HepG2 (cell line): ENCODE data around the gene TMEM114. TPM values are rescaled to one million over a fixed set of nuclear protein-coding genes. Genes with fewer than 3 reads are reported as not detected.
A peak's percentile ranks its signal among the peaks of the same experiment; 100 is the strongest.

ENCODE experiments used
- ELF1 ChIP-seq: sonication (generic); formaldehyde crosslinking; IDR thresholded peaks from 2 replicates; pipeline ENCODE4 v1.4.0; 2020; ENCODE audit warnings: missing genetic modification reagents
- ERF ChIP-seq: IDR thresholded peaks from 2 replicates; pipeline ENCODE4 v1.6.1; 2018; ENCODE audit warnings: missing biosample characterization, missing genetic modification reagents
- GFI1 ChIP-seq: sonication (generic); formaldehyde crosslinking; IDR thresholded peaks from 2 replicates; pipeline ENCODE4 v1.5.0; 2020; ENCODE audit warnings: missing genetic modification reagents, mild to moderate bottlenecking, borderline replicate concordance
- HNRNPK ChIP-seq: fragments of 200-400 bp; formaldehyde crosslinking; IDR thresholded peaks from 2 replicates; pipeline ENCODE4 v1.6.1; 2018; ENCODE audit warnings: low read length, low read depth, moderate library complexity, mild to moderate bottlenecking; ENCODE audit not compliant: poor library complexity, severe bottlenecking
- MAFF ChIP-seq: IDR thresholded peaks from 2 replicates; pipeline ENCODE4 v1.6.1; 2011; ENCODE audit warnings: low read depth, low read length, improper control_type of control experiment
- MBD4 ChIP-seq: IDR thresholded peaks from 2 replicates; pipeline ENCODE4 v1.6.1; 2012; ENCODE audit warnings: low read length, inconsistent platforms, borderline replicate concordance
- ONECUT2 ChIP-seq: sonication (generic); formaldehyde crosslinking; IDR thresholded peaks from 2 replicates; pipeline ENCODE4 v1.4.0; 2020; ENCODE audit warnings: missing genetic modification reagents
- PAWR ChIP-seq: sonication (generic); formaldehyde crosslinking; IDR thresholded peaks from 2 replicates; pipeline ENCODE4 v1.4.0; 2020; ENCODE audit warnings: missing genetic modification reagents, mild to moderate bottlenecking, borderline replicate concordance
- RXRA ChIP-seq: sonication (generic); formaldehyde crosslinking; IDR thresholded peaks from 2 replicates; pipeline ENCODE4 v1.5.1; 2020; ENCODE audit warnings: missing genetic modification reagents
- SMAD1 ChIP-seq: sonication (generic); formaldehyde crosslinking; IDR thresholded peaks from 2 replicates; pipeline ENCODE4 v1.4.0; 2020; ENCODE audit warnings: missing genetic modification reagents, low read depth, mild to moderate bottlenecking, borderline replicate concordance
- SOX5 ChIP-seq: IDR thresholded peaks from 2 replicates; pipeline ENCODE4 v1.6.1; 2016; ENCODE audit warnings: borderline replicate concordance
- TARDBP ChIP-seq: sonication (generic); formaldehyde crosslinking; IDR thresholded peaks from 2 replicates; pipeline ENCODE4 v1.8.0; 2022; ENCODE audit warnings: mild to moderate bottlenecking, missing genetic modification reagents
- ZNF124 ChIP-seq: sonication (generic); formaldehyde crosslinking; IDR thresholded peaks from 2 replicates; pipeline ENCODE4 v1.4.0; 2020; ENCODE audit warnings: missing genetic modification reagents
- ZNF24 ChIP-seq: fragments of 450-650 bp; IDR thresholded peaks from 2 replicates; pipeline ENCODE4 v1.6.1; 2017; ENCODE audit warnings: antibody characterized with exemption, mild to moderate bottlenecking
- ZNF34 ChIP-seq: sonication (generic); formaldehyde crosslinking; IDR thresholded peaks from 2 replicates; pipeline ENCODE4 v1.4.0; 2020; ENCODE audit warnings: mild to moderate bottlenecking, missing genetic modification reagents, borderline replicate concordance
- ZNF468 ChIP-seq: sonication (generic); formaldehyde crosslinking; IDR thresholded peaks from 2 replicates; pipeline ENCODE4 v1.8.0; 2022; ENCODE audit warnings: mild to moderate bottlenecking, moderate library complexity, missing genetic modification reagents
- ZNF577 ChIP-seq: sonication (generic); formaldehyde crosslinking; IDR thresholded peaks from 2 replicates; pipeline ENCODE4 v1.4.0; 2020; ENCODE audit warnings: mild to moderate bottlenecking, low read depth, missing genetic modification reagents, borderline replicate concordance
- ZNF792 ChIP-seq: IDR thresholded peaks from 2 replicates; pipeline ENCODE4 v1.6.1; 2016
- ZSCAN31 ChIP-seq: sonication (generic); formaldehyde crosslinking; IDR thresholded peaks from 2 replicates; pipeline ENCODE4 v1.5.0; 2020; ENCODE audit warnings: low read depth, mild to moderate bottlenecking, missing genetic modification reagents
- polyA plus RNA-seq, 8 experiments: library from polyadenylated mRNA; depleted of rRNA in 3 of 8; stranded (reverse) in 7 of 8; unstranded in 1 of 8; fragments of >200 nt; fragmentation: Illumina TruSeq in 4 of 8; extraction: Trizol in 4 of 8; gene quantifications; 2 replicates each; pipeline versions ENCODE4 v1.2.1 to v1.2.3, GENCODE V29; 2011 to 2016; ENCODE audit warnings: low read depth in 4 of 8, missing spikeins in 1 of 8, mixed read lengths in 1 of 8; ENCODE audit not compliant: insufficient read depth in 1 of 8
- total RNA-seq, 5 experiments: library from RNA; depleted of rRNA; stranded (reverse); fragments of >200 nt; fragmentation: Illumina TruSeq; extraction: Trizol; gene quantifications; 2 replicates each; pipeline ENCODE4 v1.2.3, GENCODE V29; 2016; ENCODE audit warnings: low read depth in 1 of 5
- TF ChIP-seq, protein P1 (sequence below): sonication (generic); formaldehyde crosslinking; IDR thresholded peaks from 2 replicates; pipeline ENCODE4 v1.8.1; 2023; ENCODE audit warnings: mild to moderate bottlenecking, inconsistent platforms, moderate library complexity, missing genetic modification reagents, borderline replicate concordance
- TF ChIP-seq, protein P2 (sequence below): sonication (generic); formaldehyde crosslinking; IDR thresholded peaks from 2 replicates; pipeline ENCODE4 v1.4.0; 2020; ENCODE audit warnings: missing genetic modification reagents
- TF ChIP-seq, protein P3 (sequence below): IDR thresholded peaks from 2 replicates; pipeline ENCODE4 v1.6.1; 2016; ENCODE audit warnings: missing compliant biosample characterization, missing genetic modification reagents, borderline replicate concordance
- TF ChIP-seq, protein P4 (sequence below): sonication (generic); formaldehyde crosslinking; IDR thresholded peaks from 2 replicates; pipeline ENCODE4 v1.8.1; 2023; ENCODE audit warnings: mild to moderate bottlenecking, missing genetic modification reagents

Gene TMEM114
- total and polyA plus RNA-seq, 2 of the 13 experiments (the other 11 are each of a cell fraction or from before 2014, with no cell fraction given), result not detected

DNA sequence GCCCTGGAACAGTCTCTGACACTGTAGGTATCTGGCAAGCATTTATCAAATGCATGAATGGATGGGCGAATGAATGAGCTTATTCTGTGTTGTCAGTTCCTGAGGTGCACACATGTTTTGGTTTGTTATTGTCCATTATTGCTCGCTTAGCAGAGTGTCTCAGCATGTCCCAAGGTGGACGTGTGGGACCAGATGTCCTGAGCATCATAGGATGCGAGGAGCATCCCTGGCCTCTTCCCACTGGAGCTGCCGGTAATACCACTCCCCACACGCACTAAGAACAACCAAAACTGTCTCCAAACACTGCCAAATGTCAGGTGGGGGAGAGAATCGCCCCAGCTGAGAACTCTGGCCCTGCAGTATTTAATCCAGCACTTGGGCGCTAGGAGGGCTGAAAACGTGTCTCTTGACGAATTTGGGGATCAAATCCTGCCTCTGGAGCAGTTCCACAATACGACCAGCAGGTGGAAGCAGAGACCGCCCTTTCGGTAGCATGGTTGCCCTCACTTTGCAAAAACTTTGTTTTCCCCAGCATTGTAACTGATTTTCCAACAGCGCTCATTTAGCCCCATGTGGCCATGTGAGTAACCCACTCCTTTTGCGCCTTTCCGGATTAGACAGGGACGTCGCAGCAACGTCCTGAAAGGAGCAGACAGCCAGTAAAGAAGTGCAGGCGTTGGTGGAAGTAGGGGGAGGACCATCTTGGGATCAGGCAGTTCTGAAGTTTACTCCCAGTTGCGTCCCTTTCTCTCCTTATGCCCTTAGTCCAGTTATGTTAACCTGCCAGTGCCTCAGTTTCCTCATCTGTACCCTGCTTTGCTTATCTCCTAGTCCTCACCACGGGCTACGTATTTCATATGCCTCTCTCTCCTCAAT, 22.7 kb downstream of the TMEM114 start (continued):
- TF ChIP-seq ZNF124 (CRISPR knock-in tag), result peak; percentile 98
- peak; percentile 94 for TF ChIP-seq ERF
- peak; percentile 82 for TF ChIP-seq ZNF24
- no peak for TF ChIP-seq HNRNPK
- no peak for TF ChIP-seq ZNF577
- TF ChIP-seq GFI1, result peak; percentile 76
- TF ChIP-seq ELF1 (CRISPR knock-in tag), result peak; percentile 73
- no peak for TF ChIP-seq PAWR (CRISPR knock-in tag)
- TF ChIP-seq ZNF34, result no peak
- TF ChIP-seq, protein P1, sequence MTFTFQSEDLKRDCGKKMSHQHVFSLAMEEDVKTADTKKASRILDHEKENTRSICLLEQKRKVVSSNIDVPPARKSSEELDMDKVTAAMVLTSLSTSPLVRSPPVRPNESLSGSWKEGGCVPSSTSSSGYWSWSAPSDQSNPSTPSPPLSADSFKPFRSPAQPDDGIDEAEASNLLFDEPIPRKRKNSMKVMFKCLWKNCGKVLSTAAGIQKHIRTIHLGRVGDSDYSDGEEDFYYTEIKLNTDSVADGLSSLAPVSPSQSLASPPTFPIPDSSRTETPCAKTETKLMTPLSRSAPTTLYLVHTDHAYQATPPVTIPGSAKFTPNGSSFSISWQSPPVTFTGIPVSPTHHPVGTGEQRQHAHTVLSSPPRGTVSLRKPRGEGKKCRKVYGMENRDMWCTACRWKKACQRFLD (CRISPR knock-in tag), result no peak
- peak; percentile 66; the same call in 1 of the 2 replicates for TF ChIP-seq ZSCAN31 (CRISPR knock-in tag)
- TF ChIP-seq ZNF468 (CRISPR knock-in tag), result no peak
- peak; percentile 52 for TF ChIP-seq SOX5 (CRISPR knock-in tag)
- peak; percentile 60; the same call in 1 of the 2 replicates for TF ChIP-seq ZNF792
- peak; percentile 65 for TF ChIP-seq MAFF
- no peak for TF ChIP-seq MBD4
- TF ChIP-seq, protein P2, sequence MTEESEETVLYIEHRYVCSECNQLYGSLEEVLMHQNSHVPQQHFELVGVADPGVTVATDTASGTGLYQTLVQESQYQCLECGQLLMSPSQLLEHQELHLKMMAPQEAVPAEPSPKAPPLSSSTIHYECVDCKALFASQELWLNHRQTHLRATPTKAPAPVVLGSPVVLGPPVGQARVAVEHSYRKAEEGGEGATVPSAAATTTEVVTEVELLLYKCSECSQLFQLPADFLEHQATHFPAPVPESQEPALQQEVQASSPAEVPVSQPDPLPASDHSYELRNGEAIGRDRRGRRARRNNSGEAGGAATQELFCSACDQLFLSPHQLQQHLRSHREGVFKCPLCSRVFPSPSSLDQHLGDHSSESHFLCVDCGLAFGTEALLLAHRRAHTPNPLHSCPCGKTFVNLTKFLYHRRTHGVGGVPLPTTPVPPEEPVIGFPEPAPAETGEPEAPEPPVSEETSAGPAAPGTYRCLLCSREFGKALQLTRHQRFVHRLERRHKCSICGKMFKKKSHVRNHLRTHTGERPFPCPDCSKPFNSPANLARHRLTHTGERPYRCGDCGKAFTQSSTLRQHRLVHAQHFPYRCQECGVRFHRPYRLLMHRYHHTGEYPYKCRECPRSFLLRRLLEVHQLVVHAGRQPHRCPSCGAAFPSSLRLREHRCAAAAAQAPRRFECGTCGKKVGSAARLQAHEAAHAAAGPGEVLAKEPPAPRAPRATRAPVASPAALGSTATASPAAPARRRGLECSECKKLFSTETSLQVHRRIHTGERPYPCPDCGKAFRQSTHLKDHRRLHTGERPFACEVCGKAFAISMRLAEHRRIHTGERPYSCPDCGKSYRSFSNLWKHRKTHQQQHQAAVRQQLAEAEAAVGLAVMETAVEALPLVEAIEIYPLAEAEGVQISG (CRISPR knock-in tag), result peak; percentile 94
- peak; percentile 45; the same call in 1 of the 2 replicates for TF ChIP-seq RXRA (CRISPR knock-in tag)
- TF ChIP-seq, protein P3, sequence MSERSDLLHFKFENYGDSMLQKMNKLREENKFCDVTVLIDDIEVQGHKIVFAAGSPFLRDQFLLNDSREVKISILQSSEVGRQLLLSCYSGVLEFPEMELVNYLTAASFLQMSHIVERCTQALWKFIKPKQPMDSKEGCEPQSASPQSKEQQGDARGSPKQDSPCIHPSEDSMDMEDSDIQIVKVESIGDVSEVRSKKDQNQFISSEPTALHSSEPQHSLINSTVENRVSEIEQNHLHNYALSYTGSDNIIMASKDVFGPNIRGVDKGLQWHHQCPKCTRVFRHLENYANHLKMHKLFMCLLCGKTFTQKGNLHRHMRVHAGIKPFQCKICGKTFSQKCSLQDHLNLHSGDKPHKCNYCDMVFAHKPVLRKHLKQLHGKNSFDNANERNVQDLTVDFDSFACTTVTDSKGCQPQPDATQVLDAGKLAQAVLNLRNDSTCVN (CRISPR knock-in tag), result peak; percentile 75; the same call in 1 of the 2 replicates
- TF ChIP-seq ONECUT2 (CRISPR knock-in tag), result no peak
- TF ChIP-seq, protein P4, sequence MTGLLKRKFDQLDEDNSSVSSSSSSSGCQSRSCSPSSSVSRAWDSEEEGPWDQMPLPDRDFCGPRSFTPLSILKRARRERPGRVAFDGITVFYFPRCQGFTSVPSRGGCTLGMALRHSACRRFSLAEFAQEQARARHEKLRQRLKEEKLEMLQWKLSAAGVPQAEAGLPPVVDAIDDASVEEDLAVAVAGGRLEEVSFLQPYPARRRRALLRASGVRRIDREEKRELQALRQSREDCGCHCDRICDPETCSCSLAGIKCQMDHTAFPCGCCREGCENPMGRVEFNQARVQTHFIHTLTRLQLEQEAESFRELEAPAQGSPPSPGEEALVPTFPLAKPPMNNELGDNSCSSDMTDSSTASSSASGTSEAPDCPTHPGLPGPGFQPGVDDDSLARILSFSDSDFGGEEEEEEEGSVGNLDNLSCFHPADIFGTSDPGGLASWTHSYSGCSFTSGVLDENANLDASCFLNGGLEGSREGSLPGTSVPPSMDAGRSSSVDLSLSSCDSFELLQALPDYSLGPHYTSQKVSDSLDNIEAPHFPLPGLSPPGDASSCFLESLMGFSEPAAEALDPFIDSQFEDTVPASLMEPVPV (CRISPR knock-in tag), result no peak
- TF ChIP-seq TARDBP, result no peak; the same call in 1 of the 2 replicates
- TF ChIP-seq SMAD1 (CRISPR knock-in tag), result no peak
